Spleen (tissue), 7 donors: ENCODE measurements around the gene CHRND.

ENCODE experiments used
- POLR2A ChIP-seq, 3 donors: fragments of 450-650 bp; IDR thresholded peaks; one replicate each; pipeline ENCODE4 v1.5.1; 2017; ENCODE audit warnings: antibody characterized with exemption in 3 of 3, mild to moderate bottlenecking in 1 of 3
- POLR2AphosphoS5 ChIP-seq, 3 donors: sonication (generic); formaldehyde crosslinking; IDR thresholded peaks; one replicate each; pipeline ENCODE4 v1.5.1; 2017; ENCODE audit warnings: antibody characterized with exemption in 3 of 3
- TF ChIP-seq, protein P1 (sequence below), 11 experiments: fragments of 200-600 bp in 7 of 11; fragments of 450-650 bp in 4 of 11; sonication (generic) in 4 of 11; IDR thresholded peaks in 8 of 11; conservative IDR thresholded peaks in 3 of 11; 1 replicate in 7 of 11; 2 replicates in 4 of 11; pipeline versions ENCODE4 v1.4.0 to v1.8.0; 2016 to 2021; ENCODE audit warnings: antibody characterized with exemption in 11 of 11, inconsistent platforms in 4 of 11, mild to moderate bottlenecking in 1 of 11
- donor health status: DM: no; HTN: no; CAD: no; lungs with moderate emphysema.
- donor health status: DM: no; HTN: no; CAD: no.
- donor health status: DM: no; HTN: no; CAD: no.

DNA sequence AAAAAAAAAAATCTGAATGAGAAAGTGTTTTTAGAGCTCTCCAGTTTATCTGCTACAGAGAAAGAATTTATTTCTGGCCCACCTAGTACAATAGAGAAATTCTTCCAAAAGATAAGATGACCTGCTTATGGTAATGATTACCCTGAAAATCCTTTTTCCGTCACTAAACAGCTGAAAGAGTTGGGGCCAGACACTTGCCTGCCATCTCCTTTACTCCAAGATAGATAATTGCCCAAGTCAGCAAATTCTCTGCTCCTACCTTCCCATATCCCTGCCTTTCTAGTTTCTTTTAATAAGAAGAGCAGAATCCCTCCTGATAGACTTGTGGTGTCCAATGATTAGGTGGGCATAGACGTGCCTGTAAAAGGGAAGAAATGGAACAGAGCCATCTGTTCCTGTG, 52.7 kb downstream of the CHRND start:
- no peak for TF ChIP-seq POLR2A (IDR thresholded peaks at IDR 0.05)
- TF ChIP-seq, protein P1, sequence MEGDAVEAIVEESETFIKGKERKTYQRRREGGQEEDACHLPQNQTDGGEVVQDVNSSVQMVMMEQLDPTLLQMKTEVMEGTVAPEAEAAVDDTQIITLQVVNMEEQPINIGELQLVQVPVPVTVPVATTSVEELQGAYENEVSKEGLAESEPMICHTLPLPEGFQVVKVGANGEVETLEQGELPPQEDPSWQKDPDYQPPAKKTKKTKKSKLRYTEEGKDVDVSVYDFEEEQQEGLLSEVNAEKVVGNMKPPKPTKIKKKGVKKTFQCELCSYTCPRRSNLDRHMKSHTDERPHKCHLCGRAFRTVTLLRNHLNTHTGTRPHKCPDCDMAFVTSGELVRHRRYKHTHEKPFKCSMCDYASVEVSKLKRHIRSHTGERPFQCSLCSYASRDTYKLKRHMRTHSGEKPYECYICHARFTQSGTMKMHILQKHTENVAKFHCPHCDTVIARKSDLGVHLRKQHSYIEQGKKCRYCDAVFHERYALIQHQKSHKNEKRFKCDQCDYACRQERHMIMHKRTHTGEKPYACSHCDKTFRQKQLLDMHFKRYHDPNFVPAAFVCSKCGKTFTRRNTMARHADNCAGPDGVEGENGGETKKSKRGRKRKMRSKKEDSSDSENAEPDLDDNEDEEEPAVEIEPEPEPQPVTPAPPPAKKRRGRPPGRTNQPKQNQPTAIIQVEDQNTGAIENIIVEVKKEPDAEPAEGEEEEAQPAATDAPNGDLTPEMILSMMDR (IDR thresholded peaks at IDR 0.05 in 8 of 11, conservative IDR thresholded peaks at IDR 0.05 in 3 of 11): no peak
- TF ChIP-seq POLR2AphosphoS5 (IDR thresholded peaks at IDR 0.05): no peak
